NCI-H82 (cell line): ENCODE measurements around the gene MOSMO.
"Not testable (repeated sequence)": the region's sequence is repeated elsewhere in the genome, so short reads cannot be mapped to it uniquely, and the experiment has no call there.

Experiments used
- DNase-seq: peaks from one replicate; lab custom pipeline; 2025; lab: John Stamatoyannopoulos, UW

MOSMO gene

GRCh38 chr16:22007509-22008214 lies at the start of gene MOSMO:
MOSMO (plus strand) TSS chr16:22008111; CDS start chr16:22008302, 191 bp downstream.
- peak; percentile 64 for DNase-seq

- no peak for DNase-seq
Observed at GRCh38 chr16:21959050-21959449, 48.9 kb upstream of the MOSMO start.

DNA sequence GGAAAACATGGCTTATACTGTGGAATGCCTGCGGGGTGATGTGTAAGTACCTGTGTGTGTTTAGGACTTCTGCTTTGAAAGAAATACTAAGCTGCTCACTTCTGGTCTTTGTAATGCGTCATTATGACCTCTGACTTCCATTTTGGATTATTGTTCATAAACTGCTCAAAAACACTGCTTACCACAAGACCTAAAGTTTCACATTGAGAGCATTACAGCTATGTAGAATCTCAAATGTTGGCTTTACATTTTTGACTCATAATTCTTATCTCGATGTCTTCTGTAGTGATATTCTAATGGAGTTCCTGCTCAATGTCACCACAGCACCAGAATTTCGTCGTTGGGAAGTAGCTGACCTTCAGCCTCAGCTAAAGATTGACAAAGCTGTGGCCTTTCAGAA lies 45.4 kb upstream of the MOSMO start:
- DNase-seq, result no peak

DNA sequence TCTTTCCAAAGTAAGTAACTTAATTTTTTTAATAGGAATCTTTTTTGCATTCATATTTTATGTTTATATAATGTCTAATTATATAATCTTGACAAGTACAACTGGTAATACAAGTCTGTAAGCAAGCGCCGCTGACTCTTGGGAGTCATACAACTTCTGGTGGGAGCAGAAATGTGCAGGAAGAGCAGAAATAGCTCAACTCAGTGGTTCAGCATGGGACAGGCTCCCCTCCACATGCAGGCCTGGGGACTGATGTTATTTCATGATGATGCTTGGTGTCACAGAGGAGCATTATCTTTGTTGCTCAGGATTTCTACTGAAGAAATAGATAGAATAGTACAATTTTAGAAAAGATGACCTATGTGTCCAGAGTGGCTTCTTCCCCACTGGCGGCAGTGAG lies 44.0 kb upstream of the MOSMO start:
- DNase-seq, result no peak

- no peak for DNase-seq
Observed at GRCh38 chr16:21964353-21964752, 43.6 kb upstream of the MOSMO start.

DNA sequence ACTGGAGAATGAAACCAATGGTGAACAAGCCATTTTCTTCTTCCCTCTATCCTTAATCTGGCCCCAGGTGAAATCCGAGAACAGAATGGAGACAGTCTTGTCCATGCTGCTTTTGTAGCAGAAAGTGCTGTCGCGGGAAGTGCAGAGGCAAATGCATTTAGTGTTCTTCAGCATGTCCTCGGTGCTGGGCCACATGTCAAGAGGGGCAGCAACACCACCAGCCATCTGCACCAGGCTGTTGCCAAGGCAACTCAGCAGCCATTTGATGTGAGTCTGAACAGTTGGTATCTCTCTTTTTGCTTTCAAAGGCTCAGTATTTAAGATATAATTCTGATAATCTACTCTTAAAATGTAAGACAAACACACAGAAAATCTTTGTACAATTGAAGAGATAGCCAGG lies 36.1 kb upstream of the MOSMO start:
- DNase-seq, result no peak

GRCh38 chr16:21973945-21974344 lies 34.0 kb upstream of the MOSMO start:
- no peak for DNase-seq

DNA sequence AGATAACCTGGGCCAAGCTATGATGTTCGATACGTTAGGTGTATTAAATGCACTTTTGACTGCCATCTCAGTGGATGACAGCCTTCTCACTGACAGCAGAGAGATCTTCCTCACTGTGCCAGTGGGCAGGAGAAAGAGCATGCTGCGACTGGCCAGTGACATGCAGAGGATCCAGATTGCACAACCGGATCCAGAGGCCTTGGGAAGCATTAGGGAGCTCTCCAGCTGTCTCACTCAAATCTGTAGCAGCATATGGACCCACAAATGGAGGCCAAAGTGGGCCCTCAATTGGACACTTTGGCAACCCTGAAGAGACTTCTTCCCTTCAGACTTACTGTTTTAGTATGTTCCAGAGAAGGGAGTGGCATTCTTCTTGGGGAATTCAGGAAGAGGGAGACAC lies 27.9 kb upstream of the MOSMO start:
- no peak for DNase-seq

- DNase-seq, result no peak
Observed at GRCh38 chr16:21982108-21982507, 25.8 kb upstream of the MOSMO start.

- no peak for DNase-seq
Observed at GRCh38 chr16:21984062-21984461, 23.8 kb upstream of the MOSMO start.

DNA sequence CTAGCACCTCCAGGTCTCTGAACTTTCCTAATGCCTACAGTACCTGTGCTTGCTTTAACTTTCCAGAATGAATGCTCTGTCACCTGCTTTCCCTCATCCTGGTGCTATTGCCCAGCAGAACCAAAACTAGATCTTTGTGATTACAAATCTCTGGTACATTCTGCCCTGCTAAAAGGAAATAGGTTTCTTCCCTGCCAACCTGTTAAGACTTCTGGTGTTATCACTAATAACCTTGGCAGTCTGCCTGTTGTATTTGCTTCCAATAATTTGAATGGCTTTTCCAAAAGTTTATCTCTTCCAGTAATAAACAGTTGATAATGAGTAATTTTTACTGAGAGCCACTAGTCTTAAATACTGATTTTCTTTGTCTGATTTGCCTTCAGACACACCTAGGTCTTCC lies 22.4 kb upstream of the MOSMO start:
- no peak for DNase-seq

DNA sequence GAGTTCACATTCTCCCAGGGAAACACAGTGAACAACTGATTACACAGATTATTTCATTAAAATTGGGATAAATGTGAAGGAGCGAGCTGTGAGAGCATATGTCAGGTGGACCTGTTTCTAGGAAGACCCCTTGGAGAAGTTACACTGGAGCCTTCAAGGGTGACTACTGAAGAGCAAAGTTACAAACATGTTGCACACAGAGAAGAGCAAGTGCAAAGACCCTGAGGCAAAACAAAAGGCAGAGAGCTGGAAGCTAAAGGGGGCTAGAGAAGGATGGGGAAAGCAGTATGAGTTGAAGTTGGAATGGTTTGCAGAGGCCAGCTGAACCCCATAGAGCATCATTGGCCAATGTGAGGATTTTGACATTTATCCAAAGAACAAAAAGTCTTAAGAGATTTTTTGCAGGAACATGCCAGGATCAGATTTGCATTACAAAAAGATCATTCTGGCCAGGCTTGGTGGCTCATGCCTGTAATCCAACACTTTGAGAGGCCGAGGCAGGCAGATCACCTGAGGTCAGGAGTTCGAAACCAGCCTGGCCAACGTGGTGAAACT lies 21.1 kb upstream of the MOSMO start:
- no peak for DNase-seq

GRCh38 chr16:21987498-21987897 lies 20.4 kb upstream of the MOSMO start:
- peak; percentile 6 for DNase-seq

GRCh38 chr16:21989133-21989532 lies 18.8 kb upstream of the MOSMO start:
- no peak for DNase-seq

- no peak for DNase-seq
Observed at GRCh38 chr16:21989751-21990150, 18.2 kb upstream of the MOSMO start.

- DNase-seq, result no peak
Observed at GRCh38 chr16:21990381-21990944, 17.4 kb upstream of the MOSMO start.

- no peak for DNase-seq
Observed at GRCh38 chr16:21991621-21992020, 16.3 kb upstream of the MOSMO start.

DNA sequence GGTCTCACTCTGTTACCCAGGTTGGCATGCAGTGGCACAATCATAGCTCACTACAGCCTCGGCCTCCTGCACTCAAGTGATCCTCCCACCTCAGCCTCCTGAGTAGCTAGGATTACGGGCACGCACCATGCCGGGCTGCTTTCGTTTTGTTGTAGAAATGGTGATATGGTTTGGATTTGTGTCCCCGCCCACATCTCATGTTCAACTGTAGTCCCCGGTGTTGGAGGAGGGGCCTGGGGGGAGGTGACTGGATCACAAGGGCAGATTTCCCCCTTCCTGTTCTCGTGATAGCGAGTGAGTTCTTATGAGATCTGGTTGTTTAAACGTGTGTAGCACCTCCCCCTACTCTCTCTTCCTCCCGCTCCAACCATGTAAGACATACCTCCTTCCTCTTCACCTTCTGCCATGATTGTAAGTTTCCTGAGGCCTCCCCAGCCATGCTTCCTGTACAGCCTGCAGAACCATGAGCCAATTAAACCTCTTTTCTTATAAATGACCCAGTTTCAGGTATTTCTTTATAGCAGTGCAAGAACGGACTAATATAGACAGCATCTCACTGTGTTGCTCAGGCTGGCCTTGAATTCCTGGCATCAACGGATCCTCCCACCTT lies 12.9 kb upstream of the MOSMO start:
- DNase-seq, result no peak

GRCh38 chr16:21996923-21997696 lies 10.8 kb upstream of the MOSMO start:
- no peak for DNase-seq

- DNase-seq, result no peak
Observed at GRCh38 chr16:21997697-21998480, 10.0 kb upstream of the MOSMO start.

GRCh38 chr16:22001591-22001990 lies 6.3 kb upstream of the MOSMO start:
- DNase-seq, result no peak

- DNase-seq, result not testable (repeated sequence)
Observed at GRCh38 chr16:22002047-22002446, 5.9 kb upstream of the MOSMO start.
